Measurements from ENCODE around the gene ACSL3. TPM values are rescaled to one million over a fixed set of nuclear protein-coding genes. Genes with fewer than 3 reads are reported as not detected.
A peak's percentile ranks its signal among the peaks of the same experiment; 100 is the strongest.
"Not testable (repeated sequence)": the region's sequence is repeated elsewhere in the genome, so short reads cannot be mapped to it uniquely, and the experiment has no call there.

The ACSL3 gene
- total RNA-seq, 1 experiment from 2014 or later = 168 TPM

GRCh38 chr2:222968550-222969155 lies 107.8 kb downstream of the ACSL3 start:
- Histone ChIP-seq H3K9me3 (replicated peaks) (no peaks in the 10 kb centered on the region), H3K4me1 (no peaks in the 10 kb centered on the region)
- DNase-seq = no peak

GRCh38 chr2:222969491-222969890 lies 108.7 kb downstream of the ACSL3 start:
- peak in 1 of 2 experiments; percentile 30 for DNase-seq
- Histone ChIP-seq H3K36me3 (no peaks in the 10 kb centered on the region), H3K9me3 (replicated peaks) (no peaks in the 10 kb centered on the region), H3K27ac (no peak overlapping the region), H3K4me3 (no peak overlapping the region), H3K27me3 (no peaks in the 10 kb centered on the region), H3K4me1 (no peaks in the 10 kb centered on the region)

More at GRCh38 chr2:222968550-222969155, 107.8 kb downstream of the ACSL3 start:
- no peak overlapping the region for H3K27ac ChIP-seq
- no peak overlapping the region for H3K4me3 ChIP-seq
- no peaks in the 10 kb centered on the region for H3K27me3 ChIP-seq
- no peaks in the 10 kb centered on the region for H3K36me3 ChIP-seq

- no peaks in the 10 kb centered on the region for H3K9me3 ChIP-seq (replicated peaks)
- no peak overlapping the region for H3K27ac ChIP-seq
- H3K4me1 ChIP-seq = no peaks in the 10 kb centered on the region
- no peak overlapping the region for H3K4me3 ChIP-seq
- DNase-seq = no peak
- no peaks in the 10 kb centered on the region for H3K36me3 ChIP-seq
- no peaks in the 10 kb centered on the region for H3K27me3 ChIP-seq
These were observed 111.6 kb downstream of the ACSL3 start for GRCh38 chr2:222972420-222972819.

- Histone ChIP-seq H3K36me3 (no peaks in the 10 kb centered on the region), H3K27me3 (no peaks in the 10 kb centered on the region), H3K4me1 (no peaks in the 10 kb centered on the region), H3K27ac (no peak overlapping the region), H3K4me3 (no peak overlapping the region), H3K9me3 (replicated peaks) (no peaks in the 10 kb centered on the region)
- no peak for DNase-seq
These were observed 112.4 kb downstream of the ACSL3 start for GRCh38 chr2:222973237-222973636.

GRCh38 chr2:222973733-222974132 lies 112.9 kb downstream of the ACSL3 start:
- H3K27me3 ChIP-seq = no peaks in the 10 kb centered on the region
- no peak for DNase-seq
- H3K27ac ChIP-seq = no peak overlapping the region
- H3K4me3 ChIP-seq = no peak overlapping the region
- H3K4me1 ChIP-seq = no peaks in the 10 kb centered on the region
- no peaks in the 10 kb centered on the region for H3K9me3 ChIP-seq (replicated peaks)
- no peaks in the 10 kb centered on the region for H3K36me3 ChIP-seq

GRCh38 chr2:222976521-222977061 lies 115.8 kb downstream of the ACSL3 start:
- DNase-seq = no peak
- no peaks in the 10 kb centered on the region for H3K27me3 ChIP-seq
- H3K36me3 ChIP-seq = no peaks in the 10 kb centered on the region
- H3K27ac ChIP-seq = no peak overlapping the region
- H3K9me3 ChIP-seq (replicated peaks) = no peaks in the 10 kb centered on the region
- H3K4me1 ChIP-seq = no peaks in the 10 kb centered on the region
- H3K4me3 ChIP-seq = no peak overlapping the region

GRCh38 chr2:222977121-222977520 lies 116.3 kb downstream of the ACSL3 start:
- H3K27ac ChIP-seq = no peak overlapping the region
- no peak for DNase-seq
- no peaks in the 10 kb centered on the region for H3K27me3 ChIP-seq
- H3K4me3 ChIP-seq = no peak overlapping the region
- H3K36me3 ChIP-seq = no peaks in the 10 kb centered on the region
- H3K9me3 ChIP-seq (replicated peaks) = no peaks in the 10 kb centered on the region
- H3K4me1 ChIP-seq = no peaks in the 10 kb centered on the region

GRCh38 chr2:222978850-222979249 lies 118.0 kb downstream of the ACSL3 start:
- Histone ChIP-seq H3K4me3 (no peak overlapping the region), H3K9me3 (replicated peaks) (no peaks in the 10 kb centered on the region), H3K27ac (no peak overlapping the region), H3K27me3 (no peaks in the 10 kb centered on the region), H3K36me3 (no peaks in the 10 kb centered on the region), H3K4me1 (no peaks in the 10 kb centered on the region)
- no peak for DNase-seq

- Histone ChIP-seq H3K9me3 (replicated peaks) (no peaks in the 10 kb centered on the region), H3K4me1 (no peaks in the 10 kb centered on the region), H3K27me3 (no peaks in the 10 kb centered on the region), H3K4me3 (no peak overlapping the region), H3K27ac (no peak overlapping the region), H3K36me3 (no peaks in the 10 kb centered on the region)
- no peak for DNase-seq
These were observed 118.6 kb downstream of the ACSL3 start for GRCh38 chr2:222979484-222979883.

GRCh38 chr2:222982010-222982908 lies 121.4 kb downstream of the ACSL3 start:
- no peak for DNase-seq
- no peaks in the 10 kb centered on the region for H3K36me3 ChIP-seq
- no peak overlapping the region for H3K27ac ChIP-seq
- no peaks in the 10 kb centered on the region for H3K27me3 ChIP-seq
- no peaks in the 10 kb centered on the region for H3K4me1 ChIP-seq
- H3K4me3 ChIP-seq = no peak overlapping the region
- H3K9me3 ChIP-seq (replicated peaks) = 0 out of 2 replicates have a peak, but pooled peaks cover 3% of the 10 kb centered on the region

GRCh38 chr2:222982909-222983265 lies 122.1 kb downstream of the ACSL3 start:
- H3K4me1 ChIP-seq = no peaks in the 10 kb centered on the region
- H3K27me3 ChIP-seq = no peaks in the 10 kb centered on the region
- 0 out of 2 replicates have a peak, but pooled peaks cover 3% of the 10 kb centered on the region for H3K9me3 ChIP-seq (replicated peaks)
- no peak for DNase-seq
- no peak overlapping the region for H3K4me3 ChIP-seq
- H3K27ac ChIP-seq = no peak overlapping the region
- H3K36me3 ChIP-seq = no peaks in the 10 kb centered on the region

GRCh38 chr2:222984908-222985307 lies 124.1 kb downstream of the ACSL3 start:
- no peaks in the 10 kb centered on the region for H3K4me1 ChIP-seq
- H3K4me3 ChIP-seq = no peak overlapping the region
- DNase-seq = no peak
- no peaks in the 10 kb centered on the region for H3K27me3 ChIP-seq
- no peak overlapping the region for H3K27ac ChIP-seq
- H3K9me3 ChIP-seq (replicated peaks) = 0 out of 2 replicates have a peak, but pooled peaks cover 3% of the 10 kb centered on the region
- no peaks in the 10 kb centered on the region for H3K36me3 ChIP-seq

- DNase-seq = no peak
- Histone ChIP-seq H3K4me3 (no peak overlapping the region), H3K4me1 (no peaks in the 10 kb centered on the region), H3K36me3 (no peaks in the 10 kb centered on the region), H3K27ac (no peak overlapping the region), H3K9me3 (replicated peaks) (0 out of 2 replicates have a peak, but pooled peaks cover 3% of the 10 kb centered on the region), H3K27me3 (no peaks in the 10 kb centered on the region)
These were observed 128.6 kb downstream of the ACSL3 start for GRCh38 chr2:222989431-222989830.

GRCh38 chr2:222990206-222990605 lies 129.4 kb downstream of the ACSL3 start:
- not testable (repeated sequence) for H3K27me3 ChIP-seq; H3K9me3 ChIP-seq (replicated peaks); DNase-seq; H3K4me3 ChIP-seq; H3K36me3 ChIP-seq; H3K27ac ChIP-seq; H3K4me1 ChIP-seq

- no peaks in the 10 kb centered on the region for H3K27me3 ChIP-seq
- H3K27ac ChIP-seq = no peak overlapping the region
- H3K4me3 ChIP-seq = no peak overlapping the region
- H3K36me3 ChIP-seq = no peaks in the 10 kb centered on the region
- H3K4me1 ChIP-seq = no peaks in the 10 kb centered on the region
- H3K9me3 ChIP-seq (replicated peaks) = no peaks in the 10 kb centered on the region
- DNase-seq = no peak
These were observed 131.3 kb downstream of the ACSL3 start for GRCh38 chr2:222992137-222992536.

Measured in SJCRH30 (cell line).